Type B pancreatic cell (in vitro differentiated cells): ENCODE measurements around the gene TRHDE. TPM values are rescaled to one million over a fixed set of nuclear protein-coding genes. Genes with fewer than 3 reads are reported as not detected.

Experiments
- DNase-seq: peaks from one replicate; pipeline ENCODE4 v3.0.0; 2021; ENCODE audit warnings: mixed read lengths; ENCODE audit not compliant: unreplicated experiment; ENCODE audit errors: extremely low spot score
- H3K27ac Mint-ChIP-seq: 2 replicates; pipeline ENCODE4 v1.8.0; 2021; ENCODE audit warnings: mild to moderate bottlenecking, mixed read lengths
- H3K27me3 Mint-ChIP-seq: 2 replicates; pipeline ENCODE4 v1.8.0; 2021; ENCODE audit warnings: mixed read lengths
- H3K36me3 Mint-ChIP-seq: 2 replicates; pipeline ENCODE4 v1.8.0; 2021; ENCODE audit warnings: mixed read lengths
- H3K4me1 Mint-ChIP-seq: one replicate; pipeline ENCODE4 v1.8.0; 2021; ENCODE audit warnings: mixed read lengths; ENCODE audit not compliant: unreplicated experiment
- H3K4me3 Mint-ChIP-seq: 2 replicates; pipeline ENCODE4 v1.8.0; 2021; ENCODE audit warnings: mild to moderate bottlenecking, mixed read lengths
- H3K9me3 Mint-ChIP-seq: 2 replicates; pipeline ENCODE4 v1.8.0; 2021; ENCODE audit warnings: mixed read lengths
- total RNA-seq: library from RNA; stranded (reverse); gene quantifications from 2 replicates; pipeline ENCODE4 v1.2.1, GENCODE V29; 2021; ENCODE audit warnings: low replicate concordance
- TF ChIP-seq, protein P1 (sequence below): fragments of 200-600 bp; sonication (generic); conservative IDR thresholded peaks from 2 replicates; pipeline ENCODE4 v1.5.0; 2021; ENCODE audit warnings: antibody characterized with exemption, mild to moderate bottlenecking

The TRHDE gene
- total RNA-seq, 1 donor from 2014 or later = 3.2 TPM

DNA sequence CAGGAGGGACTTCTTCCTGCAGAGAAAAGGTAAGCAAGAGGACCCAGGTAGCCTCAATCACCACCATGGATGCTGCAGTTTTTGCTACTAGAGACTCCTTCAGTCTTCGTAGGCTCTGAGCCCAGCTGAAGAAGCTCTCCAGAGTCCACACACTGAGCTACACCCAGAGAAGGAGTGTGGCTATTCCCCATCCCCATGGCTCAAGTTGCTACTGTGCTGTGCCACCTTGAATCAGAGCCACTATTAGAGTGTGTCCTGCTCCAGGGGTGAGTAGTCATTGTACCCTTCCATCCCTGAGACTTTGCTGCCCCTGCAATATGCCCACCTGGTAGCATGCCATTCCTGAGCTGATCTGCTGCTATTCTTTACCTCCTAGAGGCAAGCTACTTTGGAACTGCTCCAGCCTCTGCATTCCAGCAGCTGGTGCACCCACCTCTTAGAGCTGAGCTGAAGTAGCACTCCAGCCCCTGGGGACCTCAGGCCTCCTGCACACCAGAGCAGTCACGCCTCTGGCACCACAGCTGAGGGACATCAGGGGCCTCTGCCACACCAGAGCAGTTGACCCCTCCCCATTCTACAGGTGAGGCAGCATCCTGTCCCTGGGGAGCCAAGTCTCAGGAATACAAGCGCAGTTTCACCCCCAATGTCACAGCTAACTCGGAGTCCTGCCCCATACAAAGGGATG, 213.0 kb downstream of the TRHDE start:
- no peaks in the 10 kb centered on the region for H3K27me3 Mint-ChIP-seq
- DNase-seq = no peak
- H3K4me1 Mint-ChIP-seq = no peaks in the 10 kb centered on the region
- TF ChIP-seq, protein P1, sequence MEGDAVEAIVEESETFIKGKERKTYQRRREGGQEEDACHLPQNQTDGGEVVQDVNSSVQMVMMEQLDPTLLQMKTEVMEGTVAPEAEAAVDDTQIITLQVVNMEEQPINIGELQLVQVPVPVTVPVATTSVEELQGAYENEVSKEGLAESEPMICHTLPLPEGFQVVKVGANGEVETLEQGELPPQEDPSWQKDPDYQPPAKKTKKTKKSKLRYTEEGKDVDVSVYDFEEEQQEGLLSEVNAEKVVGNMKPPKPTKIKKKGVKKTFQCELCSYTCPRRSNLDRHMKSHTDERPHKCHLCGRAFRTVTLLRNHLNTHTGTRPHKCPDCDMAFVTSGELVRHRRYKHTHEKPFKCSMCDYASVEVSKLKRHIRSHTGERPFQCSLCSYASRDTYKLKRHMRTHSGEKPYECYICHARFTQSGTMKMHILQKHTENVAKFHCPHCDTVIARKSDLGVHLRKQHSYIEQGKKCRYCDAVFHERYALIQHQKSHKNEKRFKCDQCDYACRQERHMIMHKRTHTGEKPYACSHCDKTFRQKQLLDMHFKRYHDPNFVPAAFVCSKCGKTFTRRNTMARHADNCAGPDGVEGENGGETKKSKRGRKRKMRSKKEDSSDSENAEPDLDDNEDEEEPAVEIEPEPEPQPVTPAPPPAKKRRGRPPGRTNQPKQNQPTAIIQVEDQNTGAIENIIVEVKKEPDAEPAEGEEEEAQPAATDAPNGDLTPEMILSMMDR = no peak
- no peaks in the 10 kb centered on the region for H3K36me3 Mint-ChIP-seq
- no peak overlapping the region for H3K27ac Mint-ChIP-seq
- no peak overlapping the region for H3K4me3 Mint-ChIP-seq
- peaks cover 6% of the 10 kb centered on the region for H3K9me3 Mint-ChIP-seq

DNA sequence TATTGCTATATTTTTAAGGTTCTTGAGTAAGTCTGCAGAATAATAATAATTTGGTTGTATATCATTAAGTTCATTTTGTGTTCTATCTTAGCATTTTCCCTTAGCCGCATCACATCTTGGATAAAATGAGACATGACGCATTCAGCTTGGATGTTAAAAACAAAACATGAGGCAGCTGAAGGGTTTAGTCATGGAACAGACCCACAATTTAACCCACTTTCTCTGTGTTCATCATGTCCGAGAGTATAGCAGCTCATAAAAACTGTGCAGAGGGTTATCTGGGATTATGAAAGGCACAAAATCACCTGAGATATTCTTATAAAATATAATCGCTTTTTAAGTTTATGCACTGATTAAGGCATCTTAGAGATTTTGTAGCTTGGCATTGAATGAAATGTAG, 219.3 kb downstream of the TRHDE start:
- Mint-ChIP-seq H3K27ac (no peak overlapping the region), H3K4me3 (no peak overlapping the region), H3K27me3 (no peaks in the 10 kb centered on the region), H3K36me3 (no peaks in the 10 kb centered on the region), H3K9me3 (peaks cover 4% of the 10 kb centered on the region), H3K4me1 (no peaks in the 10 kb centered on the region)
- TF ChIP-seq, protein P1 = no peak
- no peak for DNase-seq

DNA sequence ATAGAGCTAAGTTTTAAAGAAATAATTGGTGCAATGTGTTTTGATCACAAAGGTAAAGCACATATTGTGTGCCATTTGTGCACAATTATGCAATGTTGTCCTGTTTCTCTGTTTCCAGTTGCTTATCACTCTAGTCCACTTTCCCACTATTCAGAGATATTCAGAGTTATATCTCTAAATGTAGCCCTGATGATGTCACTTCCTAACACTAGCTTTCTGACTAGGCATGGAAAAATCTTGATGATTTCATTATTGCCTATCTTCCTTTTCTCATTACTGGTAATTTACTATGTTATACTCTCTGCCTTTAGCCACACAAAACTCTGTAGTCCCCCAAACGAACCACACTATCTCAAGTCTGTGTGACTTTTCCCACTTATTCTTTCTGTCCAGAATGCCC, 221.2 kb downstream of the TRHDE start:
- Mint-ChIP-seq H3K36me3 (no peaks in the 10 kb centered on the region), H3K4me1 (no peaks in the 10 kb centered on the region), H3K27ac (no peak overlapping the region), H3K9me3 (no peaks in the 10 kb centered on the region), H3K27me3 (no peaks in the 10 kb centered on the region), H3K4me3 (no peak overlapping the region)
- TF ChIP-seq, protein P1 = no peak
- DNase-seq = no peak

DNA sequence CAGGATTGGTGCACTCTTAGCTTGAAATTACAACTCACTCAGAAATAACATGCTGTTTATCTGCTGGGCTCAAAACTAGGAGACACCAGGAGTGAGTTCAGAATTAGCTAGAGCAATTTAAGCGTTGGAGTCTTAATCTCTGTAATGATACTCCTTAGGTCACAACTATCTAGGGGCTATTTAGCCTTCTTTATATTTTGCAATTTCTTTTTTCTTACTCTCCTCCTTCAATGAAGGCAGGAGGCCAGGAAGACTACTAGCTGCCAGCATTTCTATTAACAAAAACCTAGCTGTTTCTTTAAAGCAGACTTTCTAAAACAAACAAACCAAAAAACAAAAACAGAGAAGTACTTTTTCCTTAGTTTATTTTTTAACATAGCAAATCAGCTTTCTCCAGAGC, 226.2 kb downstream of the TRHDE start:
- Mint-ChIP-seq H3K27me3 (no peaks in the 10 kb centered on the region), H3K27ac (no peak overlapping the region), H3K4me3 (no peak overlapping the region), H3K36me3 (no peaks in the 10 kb centered on the region), H3K4me1 (no peaks in the 10 kb centered on the region), H3K9me3 (no peaks in the 10 kb centered on the region)
- TF ChIP-seq, protein P1 = no peak
- no peak for DNase-seq

DNA sequence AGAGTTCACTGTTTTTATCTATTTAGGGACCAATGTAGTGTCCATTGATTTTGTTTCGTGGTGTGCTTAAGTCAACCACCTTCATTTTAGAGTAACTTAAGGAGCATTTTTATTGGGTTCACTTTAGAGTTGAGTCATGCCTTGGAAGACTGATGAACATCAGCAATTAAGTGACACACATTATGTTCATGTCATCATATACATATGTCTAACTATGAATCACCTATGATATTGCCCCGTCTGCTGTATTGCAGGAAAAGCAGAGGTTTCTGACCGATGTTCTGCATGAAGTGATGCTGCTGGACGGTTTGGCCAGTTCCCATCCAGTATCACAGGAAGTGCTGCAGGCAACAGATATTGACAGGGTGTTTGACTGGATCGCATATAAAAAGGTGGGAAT, 227.1 kb downstream of the TRHDE start:
- Mint-ChIP-seq H3K27me3 (no peaks in the 10 kb centered on the region), H3K27ac (no peak overlapping the region), H3K4me3 (no peak overlapping the region), H3K36me3 (no peaks in the 10 kb centered on the region), H3K9me3 (no peaks in the 10 kb centered on the region), H3K4me1 (no peaks in the 10 kb centered on the region)
- DNase-seq = no peak
- TF ChIP-seq, protein P1 = no peak
